B cell (primary cell): ENCODE measurements around the gene CLIP2. TPM values are rescaled to one million over a fixed set of nuclear protein-coding genes. Genes with fewer than 3 reads are reported as not detected.

Experiments used
- ATAC-seq: fragments of 200-7000 bp; cut with Tn5 transposase; one replicate; pipeline ENCODE4 v1.10.0; 2021; ENCODE audit warnings: low read depth, mild to moderate bottlenecking, moderate number of reproducible peaks, moderate library complexity
- CTCF ChIA-PET: fragments of 350-600 bp; sonication (Branson Sonifier 250); formaldehyde crosslinking; loops from one replicate; lab custom pipeline; 2021; ENCODE audit warnings: antibody characterized with exemption, inconsistent platforms; lab: Charles Lee
- POLR2A ChIA-PET: fragments of 350-600 bp; sonication (Branson Sonifier 250); formaldehyde crosslinking; loops from one replicate; lab custom pipeline; 2021; ENCODE audit warnings: antibody characterized with exemption; lab: Charles Lee
- DNase-seq: peaks from one replicate; pipeline ENCODE4 v3.0.0; 2013
- H2AFZ ChIP-seq: 2 replicates; pipeline ENCODE4 v1.6.1; 2012; ENCODE audit warnings: mild to moderate bottlenecking, low read depth, low read length; ENCODE audit not compliant: insufficient read depth, poor library complexity, severe bottlenecking
- H3K27ac ChIP-seq, 2 donors: 1 replicate in 1 of 2; 2 replicates in 1 of 2; pipeline ENCODE4 v1.5.1; 2012 to 2013; ENCODE audit warnings: low read length in 2 of 2, mild to moderate bottlenecking in 2 of 2, moderate library complexity in 1 of 2
- H3K27me3 ChIP-seq, 4 experiments: fragments of 200-600 bp in 1 of 4; sonication (generic) in 1 of 4; replicated peaks in 1 of 4; 1 replicate in 2 of 4; 2 replicates in 2 of 4; pipeline versions ENCODE4 v1.6.1 to v1.7.0; 2013 to 2016; ENCODE audit warnings: low read length in 3 of 4, mild to moderate bottlenecking in 2 of 4, mixed read lengths in 1 of 4, moderate library complexity in 1 of 4; ENCODE audit not compliant: insufficient read depth in 4 of 4, control insufficient read depth in 3 of 4; ENCODE audit errors: control extremely low read depth in 1 of 4
- H3K36me3 ChIP-seq, 2 experiments: replicated peaks in 1 of 2; 1 replicate in 1 of 2; 2 replicates in 1 of 2; pipeline versions ENCODE4 v1.6.1 to v1.7.1; 2013; ENCODE audit warnings: low read length in 1 of 2; ENCODE audit not compliant: insufficient read depth in 2 of 2, control insufficient read depth in 1 of 2; ENCODE audit errors: control extremely low read depth in 1 of 2, extremely low read depth in 1 of 2
- H3K4me1 ChIP-seq, 2 donors: fragments of 200-600 bp in 1 of 2; sonication (generic) in 1 of 2; 1 replicate in 1 of 2; 2 replicates in 1 of 2; pipeline versions ENCODE4 v1.5.1 to v1.6.1; 2013 to 2017; ENCODE audit warnings: low read length in 2 of 2; ENCODE audit not compliant: control insufficient read depth in 2 of 2, insufficient read depth in 2 of 2
- H3K4me2 ChIP-seq: replicated peaks from 2 replicates; pipeline ENCODE3; 2012; ENCODE audit warnings: mild to moderate bottlenecking, low read depth, low read length; ENCODE audit not compliant: poor library complexity, severe bottlenecking
- H3K4me3 ChIP-seq, 5 experiments: fragments of 200-600 bp in 1 of 5; sonication (generic) in 1 of 5; 1 replicate in 3 of 5; 2 replicates in 2 of 5; pipeline versions ENCODE4 v1.5.1 to v1.7.0; 2011 to 2016; ENCODE audit warnings: low read length in 4 of 5, mild to moderate bottlenecking in 4 of 5, low read depth in 2 of 5, control low read depth in 1 of 5, moderate library complexity in 1 of 5; ENCODE audit not compliant: insufficient read depth in 1 of 5; ENCODE audit errors: control extremely low read depth in 1 of 5, extremely low read depth in 1 of 5
- H3K79me2 ChIP-seq: fragments of 200-600 bp; sonication (generic); one replicate; pipeline ENCODE4 v1.6.0; 2016; ENCODE audit warnings: low read length; ENCODE audit not compliant: control insufficient read depth, insufficient read depth
- H3K9ac ChIP-seq: fragments of 200-600 bp; sonication (generic); 2 replicates; pipeline ENCODE4 v1.6.1; 2017; ENCODE audit warnings: mild to moderate bottlenecking, low read length, moderate library complexity
- H3K9me3 ChIP-seq, 3 donors: one replicate each; pipeline versions ENCODE4 v1.6.1 to v1.7.1; 2013; ENCODE audit warnings: low read length in 2 of 3; ENCODE audit not compliant: control insufficient read depth in 2 of 3, insufficient read depth in 1 of 3; ENCODE audit errors: control extremely low read depth in 1 of 3
- H4K20me1 ChIP-seq: 2 replicates; pipeline ENCODE4 v1.6.0; 2012; ENCODE audit warnings: mild to moderate bottlenecking, low read length; ENCODE audit not compliant: insufficient read depth, control insufficient read depth, poor library complexity, severe bottlenecking
- H3K27ac Mint-ChIP-seq: one replicate; pipeline ENCODE4 v1.8.0; 2021; ENCODE audit warnings: mixed read lengths
- H3K27me3 Mint-ChIP-seq: one replicate; pipeline ENCODE4 v1.8.0; 2021; ENCODE audit warnings: mixed read lengths
- H3K4me1 Mint-ChIP-seq: one replicate; pipeline ENCODE4 v1.8.0; 2021; ENCODE audit warnings: mixed read lengths
- H3K4me3 Mint-ChIP-seq: one replicate; pipeline ENCODE4 v1.8.0; 2021; ENCODE audit warnings: mixed read lengths
- H3K9me3 Mint-ChIP-seq: one replicate; pipeline ENCODE4 v1.8.0; 2022; ENCODE audit warnings: mixed read lengths; ENCODE audit not compliant: insufficient read depth
- CTCF ChIP-seq: fragments of 200-600 bp; IDR thresholded peaks from one replicate; pipeline ENCODE4 v1.8.0; 2022; ENCODE audit warnings: antibody characterized with exemption, mild to moderate bottlenecking
- EZH2 ChIP-seq: IDR thresholded peaks from 2 replicates; pipeline ENCODE4 v1.6.1; 2012; ENCODE audit warnings: borderline replicate concordance, low read depth, mild to moderate bottlenecking, moderate library complexity, low read length; ENCODE audit not compliant: insufficient read depth, poor library complexity, severe bottlenecking
- WGBS: methylation state at CpG from one replicate; pipeline ENCODE4 v1.1.5; 2013; ENCODE audit warnings: missing lambda C conversion rate; ENCODE audit not compliant: insufficient coverage; 5-methylcytosine and 5-hydroxymethylcytosine counted together
- intact Hi-C: fragments of 100-400 bp; cut with micrococcal nuclease; formaldehyde crosslinking; loops from one replicate; pipeline ENCODE4 v1.10.0; 2022
- polyA plus RNA-seq: library from polyadenylated mRNA; depleted of rRNA; stranded (reverse); fragments of >200 nt; gene quantifications from 2 replicates; pipeline ENCODE4 v1.2.3, GENCODE V29; 2012
- total RNA-seq, 2 donors: library from RNA; stranded (reverse); fragments of 120-200 nt in 1 of 2; gene quantifications; 1 replicate in 1 of 2; 2 replicates in 1 of 2; pipeline versions ENCODE4 v1.2.3 to v1.2.4, GENCODE V29; 2013 to 2022

Gene CLIP2
- total and polyA plus RNA-seq, 2 donors (not counting 1 experiment from before 2014, with no cell fraction given) = 5.7 to 47.9 TPM

- H3K27me3 Mint-ChIP-seq = no peaks in the 10 kb centered on the region
- intact Hi-C loops = no loop called here
- Histone ChIP-seq H3K4me3 (no peak overlapping the region), H3K4me2 (no peak overlapping the region), H3K9me3 (no peaks in the 10 kb centered on the region), H3K27ac (no peak overlapping the region), H3K27me3 (no peaks in the 10 kb centered on the region), H4K20me1 (no peaks in the 10 kb centered on the region), H3K4me1 (peaks cover 8 to 31% of the 10 kb centered on the region in 2 donors), H2AFZ (no peak overlapping the region), H3K36me3 (no peaks in the 10 kb centered on the region), H3K9ac (no peak overlapping the region), H3K79me2 (no peaks in the 10 kb centered on the region)
- ChIA-PET CTCF (interaction anchor here (0.7 kb wide), 1 partner anchor 71 kb away, joined by 4 read pairs; no protein-coding TSS in a partner anchor), POLR2A (interaction anchor here (0.7 kb wide), 1 partner anchor 38 kb away, joined by 8 read pairs; no protein-coding TSS in a partner anchor)
- no peaks in the 10 kb centered on the region for H3K9me3 Mint-ChIP-seq
- H3K4me3 Mint-ChIP-seq = no peak overlapping the region
- DNase-seq (no peak), ATAC-seq (no peak)
- H3K27ac Mint-ChIP-seq = peak overlapping the region; percentile 10
- H3K4me1 Mint-ChIP-seq = peaks cover 28% of the 10 kb centered on the region
- TF ChIP-seq CTCF = no peak
- TF ChIP-seq EZH2 = no peak
- 89% methylated on average over 3 of the region's 4 CpGs for WGBS
These were observed 11.6 kb upstream of the CLIP2 start for GRCh38 chr7:74277636-74278035.

GRCh38 chr7:74280985-74281384 lies 8.2 kb upstream of the CLIP2 start:
- Histone ChIP-seq H3K27ac (no peak overlapping the region), H3K79me2 (no peaks in the 10 kb centered on the region), H3K4me1 (peaks cover 19 to 32% of the 10 kb centered on the region in 2 donors), H3K27me3 (no peaks in the 10 kb centered on the region), H3K4me2 (no peak overlapping the region), H4K20me1 (no peaks in the 10 kb centered on the region), H3K9ac (no peak overlapping the region), H3K36me3 (no peaks in the 10 kb centered on the region), H3K4me3 (no peak overlapping the region), H2AFZ (no peak overlapping the region), H3K9me3 (no peaks in the 10 kb centered on the region)
- DNase-seq (no peak), ATAC-seq (no peak)
- no peaks in the 10 kb centered on the region for H3K9me3 Mint-ChIP-seq
- H3K27ac Mint-ChIP-seq = no peak overlapping the region
- peaks cover 36% of the 10 kb centered on the region for H3K4me1 Mint-ChIP-seq
- H3K27me3 Mint-ChIP-seq = no peaks in the 10 kb centered on the region
- no peak for TF ChIP-seq CTCF
- no peak for TF ChIP-seq EZH2
- intact Hi-C loops = no loop called here
- H3K4me3 Mint-ChIP-seq = no peak overlapping the region
- ChIA-PET POLR2A (interaction anchor here (0.6 kb wide), 1 partner anchor 25 kb away, joined by 3 read pairs; no protein-coding TSS in a partner anchor), CTCF (interaction anchor here (0.9 to 2.5 kb wide), 3 partner anchors 8 to 121 kb away, joined by 3 to 6 read pairs (median 4); partner anchors contain the start of gene CLIP2)
- WGBS = 96% methylated on average over 8 of the region's 8 CpGs
